SK-N-SH (cell line): ENCODE results near the gene CCDC141. TPM values are rescaled to one million over a fixed set of nuclear protein-coding genes. Genes with fewer than 3 reads are reported as not detected.

Source experiments
- CTCF ChIA-PET: fragments of 300-600, 350-600 bp; formaldehyde crosslinking; extraction: SDS; loops from one replicate; lab custom pipeline; 2021; lab: Yijun Ruan, JAX
- POLR2A ChIA-PET: fragments of 350-600 bp; sonication (Branson Sonifier 250); formaldehyde crosslinking; extraction: SDS; loops from one replicate; lab custom pipeline; 2020; ENCODE audit warnings: antibody characterized with exemption, inconsistent platforms; lab: Yijun Ruan, JAX
- DNase-seq: peaks from one replicate; pipeline ENCODE4 v3.0.0; 2012
- H2AFZ ChIP-seq: fragments of 200-600 bp; sonication (generic); 2 replicates; pipeline ENCODE4 v1.8.1; 2016; ENCODE audit warnings: antibody characterized with exemption, mild to moderate bottlenecking, low read depth
- H3F3A ChIP-seq: fragments of 200-600 bp; sonication (generic); replicated peaks from 2 replicates; pipeline ENCODE3; 2016; ENCODE audit warnings: antibody characterized with exemption, mild to moderate bottlenecking; ENCODE audit not compliant: insufficient read depth
- H3K27ac ChIP-seq, 2 experiments: fragments of 200-500 bp in 1 of 2; fragments of 200-600 bp in 1 of 2; sonication (Bioruptor generic) in 1 of 2; sonication (generic), shearing (Covaris generic) in 1 of 2; 2 replicates each; pipeline versions ENCODE4 v1.5.1 to v1.6.1; 2014 to 2016; ENCODE audit warnings: low read depth in 2 of 2, inconsistent platforms in 1 of 2, low read length in 1 of 2, mild to moderate bottlenecking in 1 of 2, mixed read lengths in 1 of 2
- H3K27me3 ChIP-seq: fragments of 200-600 bp; sonication (generic), shearing (Covaris generic); 2 replicates; pipeline ENCODE4 v1.6.1; 2016; ENCODE audit warnings: mixed run types; ENCODE audit not compliant: insufficient read depth
- H3K36me3 ChIP-seq, 2 experiments: fragments of 200-500 bp in 1 of 2; fragments of 200-600 bp in 1 of 2; sonication (Bioruptor generic) in 1 of 2; sonication (generic) in 1 of 2; replicated peaks in 1 of 2; 2 replicates each; pipeline versions ENCODE3 to v1.5.1; 2014 to 2016; ENCODE audit warnings: low read length in 1 of 2, mild to moderate bottlenecking in 1 of 2; ENCODE audit not compliant: insufficient read depth in 2 of 2, control insufficient read depth in 1 of 2
- H3K4me1 ChIP-seq, 2 experiments: fragments of 200-500 bp in 1 of 2; fragments of 200-600 bp in 1 of 2; sonication (Bioruptor generic) in 1 of 2; sonication (generic), shearing (Covaris generic) in 1 of 2; 2 replicates each; pipeline versions ENCODE4 v1.5.1 to v1.6.1; 2014 to 2016; ENCODE audit warnings: low read depth in 1 of 2, low read length in 1 of 2, mixed run types in 1 of 2; ENCODE audit not compliant: insufficient read depth in 2 of 2, control insufficient read depth in 1 of 2
- H3K4me2 ChIP-seq: fragments of 200-600 bp; sonication (generic), shearing (Covaris generic); 2 replicates; pipeline ENCODE4 v1.6.1; 2017; ENCODE audit warnings: mixed run types
- H3K4me3 ChIP-seq, 2 experiments: fragments of 200-500 bp in 1 of 2; fragments of 200-600 bp in 1 of 2; sonication (Bioruptor generic) in 1 of 2; sonication (generic), shearing (Covaris generic) in 1 of 2; 2 replicates each; pipeline versions ENCODE4 v1.5.1 to v1.8.1; 2014 to 2016; ENCODE audit warnings: low read depth in 2 of 2, inconsistent platforms in 1 of 2, low read length in 1 of 2, mild to moderate bottlenecking in 1 of 2, mixed read lengths in 1 of 2, moderate library complexity in 1 of 2
- H3K79me2 ChIP-seq: fragments of 200-600 bp; sonication (generic); 2 replicates; pipeline ENCODE4 v1.8.1; 2017; ENCODE audit warnings: mild to moderate bottlenecking; ENCODE audit not compliant: insufficient read depth
- H3K9ac ChIP-seq: fragments of 200-600 bp; sonication (generic); 2 replicates; pipeline ENCODE4 v1.6.1; 2017; ENCODE audit warnings: mixed run types
- H3K9me2 ChIP-seq: fragments of 200-600 bp; sonication (generic); 2 replicates; pipeline ENCODE4 v1.6.1; 2017; ENCODE audit warnings: mixed run types
- H3K9me3 ChIP-seq: fragments of 200-600 bp; sonication (generic); 2 replicates; pipeline ENCODE4 v1.6.1; 2017; ENCODE audit warnings: mixed run types, mild to moderate bottlenecking, moderate library complexity
- H4K20me1 ChIP-seq: fragments of 200-600 bp; sonication (generic); 2 replicates; pipeline ENCODE4 v1.6.1; 2017; ENCODE audit warnings: mild to moderate bottlenecking, mixed run types; ENCODE audit not compliant: insufficient read depth
- ELF1 ChIP-seq: IDR thresholded peaks from 2 replicates; pipeline ENCODE4 v1.4.0; 2012
- EP300 ChIP-seq, 2 experiments: IDR thresholded peaks; 2 replicates each; pipeline versions ENCODE4 v1.4.0 to v1.6.1; 2012; ENCODE audit warnings: borderline replicate concordance in 1 of 2, low read depth in 1 of 2, low read length in 1 of 2
- FOXJ3 ChIP-seq: sonication (generic); formaldehyde crosslinking; IDR thresholded peaks from 2 replicates; pipeline ENCODE4 v1.5.1; 2020; ENCODE audit warnings: mild to moderate bottlenecking, missing genetic modification reagents
- FOXM1 ChIP-seq: IDR thresholded peaks from 2 replicates; pipeline ENCODE4 v1.4.0; 2012; ENCODE audit warnings: low read depth, mild to moderate bottlenecking
- JUND ChIP-seq: IDR thresholded peaks from 2 replicates; pipeline ENCODE4 v1.4.0; 2012
- MEF2A ChIP-seq: IDR thresholded peaks from 2 replicates; pipeline ENCODE4 v1.4.0; 2012; ENCODE audit warnings: low read depth, borderline replicate concordance
- MXI1 ChIP-seq: IDR thresholded peaks from 2 replicates; pipeline ENCODE4 v1.6.1; 2012; ENCODE audit warnings: mild to moderate bottlenecking, low read depth, low read length, improper control_type of control experiment
- NFIC ChIP-seq: IDR thresholded peaks from 2 replicates; pipeline ENCODE4 v1.4.0; 2012; ENCODE audit warnings: borderline replicate concordance
- NRF1 ChIP-seq: IDR thresholded peaks from 2 replicates; pipeline ENCODE4 v1.6.1; 2012; ENCODE audit warnings: low read depth, mild to moderate bottlenecking, low read length
- RAD21 ChIP-seq: IDR thresholded peaks from 2 replicates; pipeline ENCODE4 v1.6.1; 2012; ENCODE audit warnings: mild to moderate bottlenecking, low read length
- REST ChIP-seq: IDR thresholded peaks from 2 replicates; pipeline ENCODE4 v1.6.1; 2012; ENCODE audit warnings: mild to moderate bottlenecking, low read depth, low read length, moderate library complexity
- TCF12 ChIP-seq: IDR thresholded peaks from 2 replicates; pipeline ENCODE4 v1.4.0; 2012
- USF1 ChIP-seq: IDR thresholded peaks from 2 replicates; pipeline ENCODE4 v1.4.0; 2012; ENCODE audit warnings: low read depth, borderline replicate concordance
- USF2 ChIP-seq: fragments of 150-350 bp; IDR thresholded peaks from 2 replicates; pipeline ENCODE4 v1.6.1; 2017; ENCODE audit warnings: antibody characterized with exemption, low read length, low read depth, borderline replicate concordance
- YY1 ChIP-seq: IDR thresholded peaks from 2 replicates; pipeline ENCODE4 v1.4.0; 2012; ENCODE audit warnings: low read depth, mild to moderate bottlenecking
- ZBTB33 ChIP-seq: IDR thresholded peaks from 2 replicates; pipeline ENCODE4 v1.4.0; 2012; ENCODE audit warnings: low read depth, borderline replicate concordance
- WGBS: methylation state at CpG from one replicate; pipeline ENCODE4 v1.1.6; 2017; ENCODE audit warnings: low lambda C conversion rate; 5-methylcytosine and 5-hydroxymethylcytosine counted together
- polyA plus RNA-seq, 3 experiments: library from polyadenylated mRNA; depleted of rRNA; stranded (reverse); fragments of >200 nt; gene quantifications; 2 replicates each; pipeline ENCODE4 v1.2.3, GENCODE V29; 2012

CCDC141 gene
- polyA plus RNA-seq, 1 of the 3 experiments (the other 2 are of a cell fraction), result 0.02 TPM

- H3K9ac ChIP-seq, result no peak overlapping the region
- H3F3A ChIP-seq, result no peaks in the 10 kb centered on the region
- no peak for TF ChIP-seq FOXM1
- no peak for TF ChIP-seq REST
- TF ChIP-seq MEF2A, result no peak
- no peak for TF ChIP-seq ELF1
- TF ChIP-seq, all 33 proteins: peak for 0
- POLR2A ChIA-PET, result no interaction called here
- no peak overlapping the region for H3K4me2 ChIP-seq
- no peaks in the 10 kb centered on the region for H3K27me3 ChIP-seq
- WGBS, result 19% methylated on average over 2 of the region's 2 CpGs
- no peaks in the 10 kb centered on the region for H3K9me2 ChIP-seq
- H3K27ac ChIP-seq, result no peak overlapping the region
- CTCF ChIA-PET, result no interaction called here
- no peaks in the 10 kb centered on the region for H3K36me3 ChIP-seq
- DNase-seq, result no peak
- H2AFZ ChIP-seq, result no peak overlapping the region
- H4K20me1 ChIP-seq, result no peaks in the 10 kb centered on the region
- H3K4me3 ChIP-seq, result no peak overlapping the region
- H3K9me3 ChIP-seq, result no peaks in the 10 kb centered on the region
- H3K79me2 ChIP-seq, result no peaks in the 10 kb centered on the region
- H3K4me1 ChIP-seq, result no peaks in the 10 kb centered on the region
Measured at GRCh38 chr2:178998539-178998938, 51.4 kb downstream of the CCDC141 start.

GRCh38 chr2:178997477-178997876 lies 52.5 kb downstream of the CCDC141 start:
- Histone ChIP-seq H4K20me1 (no peaks in the 10 kb centered on the region), H3K9me2 (no peaks in the 10 kb centered on the region), H3K9me3 (no peaks in the 10 kb centered on the region), H3K79me2 (no peaks in the 10 kb centered on the region), H3F3A (no peaks in the 10 kb centered on the region), H3K4me3 (no peak overlapping the region), H3K9ac (no peak overlapping the region), H3K36me3 (no peaks in the 10 kb centered on the region), H3K27ac (no peak overlapping the region), H3K4me2 (no peak overlapping the region), H2AFZ (no peak overlapping the region), H3K4me1 (no peaks in the 10 kb centered on the region), H3K27me3 (no peaks in the 10 kb centered on the region)
- POLR2A ChIA-PET, result no interaction called here
- DNase-seq, result no peak
- CTCF ChIA-PET, result interaction anchor here (1.1 to 1.5 kb wide), 2 partner anchors 11 to 236 kb away, joined by 3 to 5 read pairs; no protein-coding TSS in a partner anchor
- TF ChIP-seq EP300 (IDR thresholded peaks at IDR 0.05; ENCODE audit: borderline replicate concordance in 1 of 2, low read depth in 1 of 2, low read length in 1 of 2), result no peak
- 3% methylated on average over 2 of the region's 2 CpGs for WGBS

GRCh38 chr2:178997067-178997466 lies 52.9 kb downstream of the CCDC141 start:
- H3K9ac ChIP-seq, result no peak overlapping the region
- ChIA-PET POLR2A (no interaction called here), CTCF (interaction anchor here (1.0 to 1.5 kb wide), 3 partner anchors 11 to 235 kb away, joined by 3 to 5 read pairs (median 4); no protein-coding TSS in a partner anchor)
- no peaks in the 10 kb centered on the region for H3K36me3 ChIP-seq
- no peaks in the 10 kb centered on the region for H3K79me2 ChIP-seq
- H3K4me1 ChIP-seq, result no peaks in the 10 kb centered on the region
- no peak for DNase-seq
- no peak overlapping the region for H3K4me2 ChIP-seq
- H3F3A ChIP-seq, result no peaks in the 10 kb centered on the region
- WGBS, result 0% methylated on average over 1 of the region's 1 CpG
- H2AFZ ChIP-seq, result no peak overlapping the region
- no peaks in the 10 kb centered on the region for H3K9me2 ChIP-seq
- H3K27me3 ChIP-seq, result no peaks in the 10 kb centered on the region
- H3K27ac ChIP-seq, result no peak overlapping the region
- H3K4me3 ChIP-seq, result no peak overlapping the region
- H4K20me1 ChIP-seq, result no peaks in the 10 kb centered on the region
- H3K9me3 ChIP-seq, result no peaks in the 10 kb centered on the region
- no peak for TF ChIP-seq NFIC
- TF ChIP-seq USF2, result no peak
- TF ChIP-seq ZBTB33, result no peak
- TF ChIP-seq MXI1, result no peak
- no peak for TF ChIP-seq MEF2A
- no peak for TF ChIP-seq YY1
- TF ChIP-seq RAD21, result no peak
- no peak for TF ChIP-seq NRF1
- TF ChIP-seq EP300 (IDR thresholded peaks at IDR 0.05; ENCODE audit: borderline replicate concordance in 1 of 2, low read depth in 1 of 2, low read length in 1 of 2), result no peak
- TF ChIP-seq JUND, result no peak
- no peak for TF ChIP-seq TCF12
- no peak for TF ChIP-seq FOXJ3
- no peak for TF ChIP-seq USF1
